NCI-H1417 treated with DMSO at 0.1 percent for 48 hours (cell line): ENCODE measurements around the gene SLC36A4.
"Not testable (repeated sequence)": the region's sequence is repeated elsewhere in the genome, so short reads cannot be mapped to it uniquely, and the experiment has no call there.

ENCODE experiments used
- DNase-seq: peaks from one replicate; lab custom pipeline; 2025; lab: John Stamatoyannopoulos, UW

SLC36A4 gene

GRCh38 chr11:93197380-93198214 lies at the start of gene SLC36A4:
Gene SLC36A4 (minus strand): TSS chr11:93197991. CDS start chr11:93197832, 159 bp downstream.
- DNase-seq = peak; percentile 83

- not testable (repeated sequence) for DNase-seq
These were observed 49.0 kb upstream of the SLC36A4 start for GRCh38 chr11:93246790-93247189.

- no peak for DNase-seq
These were observed 46.2 kb upstream of the SLC36A4 start for GRCh38 chr11:93244018-93244417.

GRCh38 chr11:93239966-93240365 lies 42.2 kb upstream of the SLC36A4 start:
- no peak for DNase-seq

GRCh38 chr11:93238956-93239355 lies 41.2 kb upstream of the SLC36A4 start:
- no peak for DNase-seq

GRCh38 chr11:93236741-93237675 lies 39.2 kb upstream of the SLC36A4 start:
- no peak for DNase-seq

GRCh38 chr11:93234602-93235207 lies 36.9 kb upstream of the SLC36A4 start:
- peak; percentile 75 for DNase-seq

GRCh38 chr11:93229876-93230275 lies 32.1 kb upstream of the SLC36A4 start:
- DNase-seq = no peak

GRCh38 chr11:93225662-93226061 lies 27.9 kb upstream of the SLC36A4 start:
- DNase-seq = peak; percentile 64

GRCh38 chr11:93221539-93221938 lies 23.7 kb upstream of the SLC36A4 start:
- peak; percentile 90 for DNase-seq

- no peak for DNase-seq
These were observed 22.3 kb upstream of the SLC36A4 start for GRCh38 chr11:93220078-93220477.

GRCh38 chr11:93219440-93219839 lies 21.6 kb upstream of the SLC36A4 start:
- no peak for DNase-seq

GRCh38 chr11:93216511-93217101 lies 18.8 kb upstream of the SLC36A4 start:
- peak; percentile 99 for DNase-seq

- no peak for DNase-seq
These were observed 15.8 kb upstream of the SLC36A4 start for GRCh38 chr11:93213622-93214021.

GRCh38 chr11:93212094-93212493 lies 14.3 kb upstream of the SLC36A4 start:
- DNase-seq = no peak

- no peak for DNase-seq
These were observed 11.7 kb upstream of the SLC36A4 start for GRCh38 chr11:93209466-93209865.

GRCh38 chr11:93208663-93209270 lies 11.0 kb upstream of the SLC36A4 start:
- DNase-seq = no peak

GRCh38 chr11:93199616-93200015 lies 1.8 kb upstream of the SLC36A4 start:
- DNase-seq = no peak

GRCh38 chr11:93198215-93198845 lies 539 bp upstream of the SLC36A4 start:
- no peak for DNase-seq

GRCh38 chr11:93196816-93197379 lies 893 bp downstream of the SLC36A4 start:
- DNase-seq = peak; percentile 74
